NCI-H128 (cell line): ENCODE measurements around the gene RPUSD3.
"Not testable (repeated sequence)": the region's sequence is repeated elsewhere in the genome, so short reads cannot be mapped to it uniquely, and the experiment has no call there.

Source experiments
- DNase-seq: peaks from one replicate; lab custom pipeline; 2025; ENCODE audit not compliant: unreplicated experiment; lab: John Stamatoyannopoulos, UW

The RPUSD3 gene, protein sequence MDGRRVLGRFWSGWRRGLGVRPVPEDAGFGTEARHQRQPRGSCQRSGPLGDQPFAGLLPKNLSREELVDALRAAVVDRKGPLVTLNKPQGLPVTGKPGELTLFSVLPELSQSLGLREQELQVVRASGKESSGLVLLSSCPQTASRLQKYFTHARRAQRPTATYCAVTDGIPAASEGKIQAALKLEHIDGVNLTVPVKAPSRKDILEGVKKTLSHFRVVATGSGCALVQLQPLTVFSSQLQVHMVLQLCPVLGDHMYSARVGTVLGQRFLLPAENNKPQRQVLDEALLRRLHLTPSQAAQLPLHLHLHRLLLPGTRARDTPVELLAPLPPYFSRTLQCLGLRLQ

DNA sequence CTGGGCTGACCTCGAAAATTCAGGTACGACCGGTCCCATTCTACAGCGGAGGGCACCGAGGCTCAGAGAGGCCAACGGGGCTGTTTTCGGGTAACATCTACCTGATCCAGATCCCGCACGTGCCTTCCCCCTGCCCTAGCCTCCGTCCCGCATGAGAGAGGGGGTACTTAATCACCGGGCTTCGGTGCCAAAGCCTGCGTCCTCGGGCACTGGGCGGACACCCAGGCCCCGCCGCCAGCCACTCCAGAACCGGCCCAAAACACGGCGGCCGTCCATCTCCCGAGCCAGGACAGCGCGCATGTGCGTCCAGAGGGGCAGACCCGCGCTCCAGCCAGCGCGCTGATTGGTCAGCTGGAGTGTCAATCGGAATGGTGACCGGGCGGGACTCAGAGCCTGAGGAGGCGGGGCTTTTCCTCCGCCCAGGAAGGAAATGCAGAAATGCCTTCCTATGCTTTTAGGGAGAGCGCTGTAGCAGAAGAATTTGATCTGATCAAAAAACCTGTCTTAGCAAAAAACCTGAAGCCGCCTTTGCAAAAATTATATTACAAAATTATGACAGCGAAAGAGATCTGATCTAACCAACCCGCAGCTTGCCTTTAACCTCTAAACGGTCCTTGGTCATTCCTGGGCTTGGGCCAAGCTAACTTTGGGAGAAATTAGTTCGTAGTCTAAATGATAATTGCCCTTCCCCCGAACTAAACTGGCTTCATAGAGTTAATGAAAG lies at the start of gene RPUSD3:
Gene RPUSD3, minus strand, starts transcription at position 294 of the 724 bp plus-strand sequence. Its CDS starts 18 bp downstream, at position 276.
- DNase-seq: peak; percentile 80

DNA sequence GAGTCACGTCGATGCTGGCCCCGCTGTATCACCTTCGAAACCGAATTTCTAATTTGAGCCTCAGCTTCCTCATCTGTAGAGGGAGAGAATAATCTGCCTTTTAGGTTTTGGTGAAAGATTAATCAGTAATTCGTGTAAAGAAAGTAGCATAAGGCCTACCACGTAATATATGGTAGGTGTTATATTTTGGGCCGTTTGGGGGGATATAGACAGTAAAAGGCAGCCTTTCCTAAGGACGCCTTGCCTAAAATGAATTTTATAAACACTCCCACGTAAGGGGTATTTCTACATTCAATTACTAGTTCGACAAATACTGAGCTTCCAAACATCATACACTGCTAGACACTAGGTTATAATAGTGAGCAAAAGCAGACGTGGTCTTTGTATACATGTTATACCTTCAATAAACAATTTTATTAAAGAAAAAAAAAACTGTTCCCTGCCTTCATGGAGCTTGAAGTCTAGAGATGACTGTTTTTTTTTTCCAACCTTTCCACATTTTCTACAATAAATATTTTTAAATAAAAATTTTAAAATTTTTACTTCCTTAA lies 47.3 kb upstream of the RPUSD3 start:
- no peak for DNase-seq

DNA sequence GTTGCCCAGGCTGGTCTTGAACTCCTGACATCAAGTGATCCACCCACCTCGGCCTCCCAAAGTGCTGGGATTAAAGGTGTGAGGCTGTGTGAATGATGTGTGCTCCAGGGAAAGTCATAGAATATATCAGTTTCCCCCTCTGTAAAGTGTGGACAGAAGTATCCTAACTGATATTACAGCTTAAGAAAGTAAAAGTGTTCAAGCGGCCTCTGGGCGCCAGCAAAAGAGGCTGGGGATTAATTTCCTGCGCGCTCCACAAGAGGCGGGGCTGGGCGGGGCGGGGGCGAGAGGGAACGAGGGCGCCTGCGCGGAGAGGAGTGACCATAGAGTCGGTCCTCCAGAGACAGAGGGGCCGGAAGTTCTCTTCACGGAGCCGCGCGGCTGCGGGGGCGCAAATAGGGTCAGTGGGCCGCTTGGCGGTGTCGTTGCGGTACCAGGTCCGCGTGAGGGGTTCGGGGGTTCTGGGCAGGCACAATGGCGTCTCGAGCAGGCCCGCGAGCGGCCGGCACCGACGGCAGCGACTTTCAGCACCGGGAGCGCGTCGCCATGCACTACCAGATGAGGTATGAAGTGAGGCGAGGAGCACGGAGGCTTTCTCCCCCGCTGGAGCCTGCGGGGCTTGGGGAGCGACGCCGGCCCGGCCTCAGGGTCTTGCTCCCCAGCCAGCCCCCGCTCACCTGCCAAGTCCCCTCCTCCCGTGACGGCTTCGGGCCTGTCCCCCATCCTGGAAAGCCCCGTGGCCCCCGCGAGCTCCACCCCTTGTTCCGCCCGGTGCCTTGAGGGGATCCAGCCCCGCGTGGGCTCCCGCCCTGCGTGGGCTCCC lies 46.7 kb upstream of the RPUSD3 start, which contains the start of gene JAGN1:
Gene JAGN1, plus strand, starts transcription at position 362 of the 823 bp plus-strand sequence. Its CDS starts 113 bp downstream, at position 475.
- peak; percentile 51 for DNase-seq

DNA sequence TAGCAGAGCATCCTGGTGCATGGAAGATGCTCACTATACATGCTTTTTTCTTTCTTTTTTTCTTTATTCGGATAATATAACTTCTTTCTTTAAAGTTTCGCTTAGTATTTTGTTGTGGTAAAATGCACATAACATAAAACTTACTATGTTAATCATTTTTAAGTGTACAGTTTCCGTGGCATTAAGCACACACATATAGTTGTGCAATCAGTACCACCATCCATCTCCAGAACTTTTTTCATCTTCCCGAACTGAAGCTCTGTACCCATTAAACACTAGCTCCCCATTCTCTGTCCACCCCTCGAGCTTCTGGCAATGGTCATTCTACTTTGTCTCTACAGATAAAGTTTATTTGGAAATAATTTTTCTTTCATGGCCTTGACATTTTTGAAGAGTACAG lies 45.6 kb upstream of the RPUSD3 start:
- DNase-seq: no peak

DNA sequence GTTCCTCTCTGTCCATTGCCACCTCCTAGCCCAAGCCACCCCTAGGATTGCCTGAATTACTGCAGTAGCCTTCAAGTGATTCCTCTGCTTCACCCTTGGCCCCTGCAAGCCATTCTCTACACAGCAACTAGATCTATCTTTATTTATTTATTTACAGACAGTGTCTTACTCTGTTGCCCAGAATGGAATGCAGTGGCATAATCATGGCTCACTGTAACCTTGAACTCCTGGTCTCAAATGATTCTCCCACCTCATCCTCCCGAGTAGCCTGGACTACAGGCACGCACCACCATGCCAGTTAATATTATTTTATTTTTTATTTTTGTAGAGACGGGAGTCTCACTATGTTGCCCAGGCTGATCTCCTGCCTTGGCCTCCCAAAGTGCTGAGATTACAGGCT lies 44.7 kb upstream of the RPUSD3 start:
- no peak for DNase-seq

DNA sequence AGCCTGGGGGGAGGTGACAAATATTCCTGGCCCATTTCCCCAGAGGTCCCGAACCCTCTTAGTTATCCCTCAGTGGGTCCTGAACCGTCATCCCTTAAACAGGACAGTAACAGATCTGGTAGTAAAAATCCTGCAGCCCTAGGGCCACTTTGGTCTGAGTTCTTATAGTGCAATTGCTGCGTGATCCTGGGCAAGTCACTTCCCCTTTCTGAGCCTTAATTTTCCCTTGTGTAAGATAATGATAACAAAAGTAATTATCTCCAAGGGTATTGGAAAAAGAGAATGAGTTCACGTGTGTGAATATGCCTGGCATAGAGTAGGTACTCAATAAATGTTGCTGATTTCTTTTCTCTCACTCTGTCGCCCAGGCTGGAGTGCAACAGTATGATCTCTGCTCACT lies 43.7 kb upstream of the RPUSD3 start:
- no peak for DNase-seq

DNA sequence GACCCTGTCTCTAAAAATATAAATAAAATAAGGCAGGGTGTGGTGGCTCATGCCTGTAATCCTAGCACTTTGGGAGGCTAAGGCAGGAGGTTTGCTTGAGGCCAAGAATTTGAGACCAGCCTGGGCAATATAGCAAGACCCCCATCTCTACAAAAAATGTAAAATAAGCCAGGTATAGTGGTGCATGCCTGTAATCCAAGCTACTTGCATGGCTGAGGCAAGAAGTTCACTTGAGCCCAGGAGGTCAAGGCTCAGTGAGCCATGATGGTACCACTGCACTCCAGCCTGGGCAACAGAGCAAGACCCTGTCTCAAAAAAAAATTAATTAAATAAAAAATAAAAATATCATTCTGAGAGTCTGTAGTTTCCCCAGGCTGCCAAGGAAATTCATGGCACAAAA lies 42.5 kb upstream of the RPUSD3 start:
- DNase-seq: no peak

DNA sequence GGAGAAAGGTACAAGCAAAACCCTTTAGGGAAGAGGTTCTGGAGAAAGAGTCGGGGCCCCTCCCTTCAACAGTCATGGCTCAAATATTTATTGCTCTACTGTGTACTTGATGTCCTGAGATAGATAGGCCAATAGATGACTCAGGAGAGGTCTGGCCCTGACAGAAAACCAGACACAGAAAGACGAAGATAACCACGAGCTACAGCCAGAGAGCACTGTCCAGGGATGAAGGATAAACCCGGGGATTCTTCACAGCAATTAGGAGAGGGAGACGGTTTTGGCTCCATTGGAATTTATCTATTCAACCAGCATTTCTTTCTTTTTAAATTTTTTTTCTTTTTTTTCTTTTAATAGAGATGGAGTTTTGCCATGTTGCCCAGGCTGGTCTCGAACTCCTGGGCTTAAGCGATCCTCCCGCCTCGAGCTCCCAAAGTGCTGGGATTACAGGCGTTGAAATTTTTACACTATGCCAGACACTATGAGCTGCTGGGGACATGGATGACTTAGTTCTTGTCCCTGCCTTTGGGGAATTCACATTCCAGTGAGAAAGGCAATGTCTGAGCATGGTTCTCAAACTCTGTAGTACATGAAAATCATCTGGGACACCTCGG lies 40.9 kb upstream of the RPUSD3 start:
- DNase-seq: no peak

DNA sequence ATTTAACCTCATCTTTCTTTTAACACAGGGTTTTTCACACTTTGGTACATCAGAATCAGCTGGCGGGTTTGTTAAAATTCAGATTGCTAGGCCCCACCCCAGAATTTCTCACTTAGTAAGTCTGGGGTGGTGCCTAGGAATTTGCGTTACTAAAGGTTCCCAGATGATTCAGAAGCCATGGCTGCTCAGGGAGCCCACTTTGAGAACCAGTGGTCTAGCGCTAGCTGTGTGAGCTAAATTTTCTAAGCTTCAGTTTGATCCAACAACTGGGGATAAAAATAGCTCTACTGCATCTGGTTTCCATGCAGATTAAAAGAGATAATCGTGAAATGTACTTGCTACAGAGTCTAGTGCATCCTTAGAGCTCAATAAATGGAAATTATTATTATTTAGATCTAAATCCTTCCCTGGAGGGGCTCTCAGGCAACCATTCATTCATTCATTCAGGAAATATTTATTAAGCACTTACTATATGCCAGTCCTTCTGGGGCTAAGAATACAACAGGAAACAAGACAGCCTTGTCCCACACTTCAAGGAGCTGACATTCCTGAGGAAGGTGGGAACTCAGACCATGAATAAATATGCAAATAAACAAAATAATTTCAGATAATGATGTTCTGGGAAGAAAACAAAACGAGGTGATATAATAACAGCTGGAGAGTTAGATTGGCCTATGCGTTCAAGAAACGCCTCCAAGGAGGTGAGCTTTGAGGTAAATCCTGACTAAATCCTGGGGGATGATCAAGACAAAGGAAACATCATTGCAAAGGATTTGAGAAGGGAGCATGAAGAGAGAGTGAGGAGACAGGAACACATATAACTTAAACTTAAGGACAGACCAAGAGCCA lies 40.1 kb upstream of the RPUSD3 start:
- DNase-seq: no peak

DNA sequence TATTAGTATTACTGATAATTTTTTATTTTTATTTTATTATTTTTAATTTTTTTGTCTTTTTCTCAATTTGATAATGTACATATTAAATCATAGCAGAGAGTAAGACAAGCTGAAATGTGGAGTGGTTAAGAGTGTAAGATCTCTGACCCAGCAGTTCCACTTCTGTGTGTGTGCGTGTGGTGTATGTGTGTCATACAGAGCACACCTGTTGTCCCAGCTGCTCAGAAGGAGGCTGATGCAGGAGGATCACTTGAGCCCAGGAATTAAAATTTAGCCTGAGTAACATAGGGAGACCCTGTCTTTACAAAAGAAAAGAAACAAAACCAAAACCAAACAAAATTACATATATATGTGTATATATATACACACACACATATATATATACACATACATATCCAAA lies 37.6 kb upstream of the RPUSD3 start:
- DNase-seq: no peak

DNA sequence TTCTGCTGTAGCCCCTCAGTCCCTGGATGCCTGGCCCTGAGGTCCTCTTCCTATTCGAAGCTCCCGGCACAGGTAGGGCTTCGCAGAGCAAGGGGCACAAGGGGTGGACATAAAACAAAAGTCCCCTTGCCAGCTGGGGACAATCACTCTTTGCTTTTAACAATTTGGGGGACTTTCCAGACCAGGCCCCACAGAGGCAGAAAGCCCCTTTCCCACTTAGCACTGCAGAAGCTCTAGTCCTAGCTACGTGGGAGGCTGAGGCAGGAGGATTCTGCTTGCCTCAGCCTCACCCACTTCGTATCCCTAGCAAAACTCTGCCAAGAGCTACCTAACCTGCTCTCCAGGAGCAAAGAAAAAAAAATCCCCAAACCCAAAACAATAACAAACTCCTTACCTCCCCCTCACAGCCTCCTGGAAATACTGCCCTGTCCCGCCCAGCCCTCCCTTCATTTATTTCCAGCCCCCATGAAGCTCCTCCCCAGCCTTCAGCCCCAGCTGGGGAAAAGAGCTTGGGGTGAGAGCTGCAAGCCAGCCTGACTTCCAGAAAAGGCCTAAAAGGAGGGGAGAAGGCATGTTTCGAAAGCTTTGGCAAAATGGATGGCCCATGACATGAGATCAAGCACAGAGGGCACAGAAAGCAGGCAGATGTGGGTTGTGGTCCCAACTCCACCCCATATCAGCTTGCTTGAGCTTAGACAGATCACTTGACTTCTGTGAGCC lies 36.2 kb upstream of the RPUSD3 start, which contains the start of gene CIDEC:
Gene CIDEC, minus strand, starts transcription at position 424 of the 720 bp plus-strand sequence. CDS start 1,767 bp downstream, outside the sequence.
- DNase-seq: no peak

DNA sequence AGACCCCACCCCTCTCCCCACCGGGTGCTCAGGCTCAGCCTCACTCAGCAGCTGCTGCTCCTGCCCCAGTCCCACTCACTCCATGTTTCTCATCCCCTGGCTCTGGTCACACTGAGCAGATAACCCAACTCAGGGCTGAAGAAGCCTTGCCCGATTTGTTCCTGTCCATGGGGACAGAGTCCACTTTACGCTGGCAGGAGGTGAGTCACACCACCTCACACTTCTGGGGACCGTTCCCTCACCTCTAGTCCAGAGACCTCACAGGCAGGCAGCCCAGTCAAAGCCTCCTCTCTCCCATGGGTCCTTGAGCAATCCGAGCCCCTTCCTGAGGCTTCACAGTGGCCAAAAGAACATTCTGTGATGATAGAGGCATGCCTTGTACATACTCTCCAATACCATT lies 34.9 kb upstream of the RPUSD3 start:
- no peak for DNase-seq

DNA sequence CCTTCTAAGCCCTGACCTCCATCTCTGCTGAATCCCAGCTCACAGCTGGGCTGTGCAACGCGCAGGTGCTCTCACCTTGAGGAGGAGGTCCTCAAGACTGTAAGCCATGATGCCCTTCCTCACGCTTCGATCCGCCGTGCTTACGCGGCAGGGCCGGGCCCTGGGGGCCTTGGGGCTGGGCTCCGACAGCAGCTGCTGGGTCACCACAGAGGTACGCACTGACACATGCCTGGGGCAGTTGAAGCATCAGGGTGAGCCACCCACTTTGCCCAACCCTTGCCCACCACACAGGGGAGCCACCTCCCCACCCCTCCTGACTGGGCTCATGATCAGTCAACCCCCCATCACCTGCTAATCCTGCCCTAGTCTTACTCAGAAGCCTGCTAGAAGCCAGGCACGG lies 33.2 kb upstream of the RPUSD3 start:
- DNase-seq: no peak

DNA sequence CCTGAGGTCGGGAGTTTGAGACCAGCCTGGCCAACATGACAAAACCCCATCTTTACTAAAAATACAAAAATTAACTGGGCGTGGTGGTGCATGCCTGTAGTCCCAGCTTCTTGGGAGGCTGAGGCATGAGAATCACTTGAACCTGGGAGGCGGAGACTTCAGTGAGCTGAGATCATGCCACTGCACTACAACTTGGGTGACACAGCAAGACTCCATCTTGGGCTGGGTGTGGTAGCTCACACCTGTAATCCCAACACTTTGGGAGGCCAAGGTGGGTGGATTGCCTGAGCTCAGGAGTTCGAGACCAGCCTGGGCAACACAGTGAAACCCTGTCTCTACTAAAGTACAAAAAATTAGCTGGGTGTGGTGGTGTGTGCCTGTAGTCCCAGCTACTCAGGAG lies 32.4 kb upstream of the RPUSD3 start:
- not testable (repeated sequence) for DNase-seq

DNA sequence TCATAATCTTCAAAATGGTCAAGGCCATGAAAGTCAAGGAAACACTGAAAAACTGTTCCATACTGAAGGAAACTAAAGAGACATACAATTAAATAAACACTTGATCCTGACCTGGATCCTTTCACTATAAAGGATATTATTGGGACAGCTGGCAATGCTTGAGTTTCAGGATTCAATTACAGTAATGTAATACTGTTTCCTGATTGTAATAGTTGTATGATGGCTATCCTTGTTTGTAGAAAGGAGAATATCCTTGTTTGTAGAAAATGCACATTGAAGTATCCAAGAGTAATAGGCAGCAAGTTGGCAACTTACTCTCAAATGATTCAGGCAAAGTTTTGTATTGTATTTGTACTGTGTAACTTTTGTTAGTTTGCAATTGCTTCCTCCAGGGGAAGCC lies 31.6 kb upstream of the RPUSD3 start:
- no peak for DNase-seq

DNA sequence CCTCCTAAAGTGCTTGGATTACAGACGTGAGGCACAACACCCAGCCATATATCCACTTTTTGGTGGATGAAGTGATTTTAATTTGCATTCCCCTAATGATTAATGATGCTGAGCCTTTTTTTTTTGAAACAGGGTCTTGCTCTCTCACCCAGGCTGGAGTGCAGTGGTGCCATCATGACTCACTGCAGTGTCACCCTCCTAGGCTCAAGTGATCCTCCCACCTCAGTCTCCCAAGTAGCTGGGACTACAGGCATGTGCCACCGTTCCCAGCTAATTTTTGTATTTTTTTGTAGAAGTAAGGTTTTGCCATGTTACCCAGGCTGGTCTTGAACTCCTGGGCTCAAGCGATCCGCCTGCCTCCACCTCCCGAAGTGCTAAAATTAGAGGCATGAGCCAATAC lies 28.3 kb upstream of the RPUSD3 start:
- not testable (repeated sequence) for DNase-seq

DNA sequence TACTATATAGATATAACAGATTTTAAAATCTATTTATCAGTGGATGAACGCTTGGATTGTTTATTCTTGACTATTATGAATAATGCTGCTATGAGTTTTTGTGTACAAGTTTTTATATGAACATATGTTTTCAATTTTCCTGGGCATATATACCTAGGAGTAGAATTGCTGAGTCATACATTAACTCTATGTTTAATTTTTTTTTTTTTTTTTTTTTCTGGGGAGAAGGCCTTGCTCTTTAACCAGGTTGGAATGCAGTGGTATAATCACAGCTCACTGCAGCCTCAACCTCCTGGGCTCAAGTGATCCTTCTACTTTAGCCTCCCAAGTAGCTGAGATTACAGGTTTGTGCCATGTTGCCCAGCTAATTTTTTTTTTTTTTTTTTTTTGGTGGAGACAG lies 27.2 kb upstream of the RPUSD3 start:
- no peak for DNase-seq

DNA sequence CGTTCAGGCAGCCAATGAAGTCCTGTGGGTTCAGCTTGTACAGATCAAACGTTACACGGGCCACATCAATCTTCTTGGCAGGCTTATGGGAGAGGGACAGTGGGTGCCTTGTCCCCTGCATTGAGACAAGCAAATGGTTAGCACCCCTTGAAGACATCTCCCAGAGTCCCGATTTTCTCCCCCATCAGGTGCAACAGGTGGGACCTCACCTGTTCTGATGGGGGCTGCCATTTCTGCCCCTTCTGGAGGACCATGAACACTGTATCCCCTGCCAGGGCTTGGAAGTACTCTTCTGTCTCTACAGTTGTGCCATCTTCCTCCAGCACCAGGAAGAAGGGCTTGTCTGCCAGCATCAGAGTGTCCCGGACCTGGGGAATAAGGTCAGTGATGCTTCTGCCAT lies 26.1 kb upstream of the RPUSD3 start:
- DNase-seq: no peak

DNA sequence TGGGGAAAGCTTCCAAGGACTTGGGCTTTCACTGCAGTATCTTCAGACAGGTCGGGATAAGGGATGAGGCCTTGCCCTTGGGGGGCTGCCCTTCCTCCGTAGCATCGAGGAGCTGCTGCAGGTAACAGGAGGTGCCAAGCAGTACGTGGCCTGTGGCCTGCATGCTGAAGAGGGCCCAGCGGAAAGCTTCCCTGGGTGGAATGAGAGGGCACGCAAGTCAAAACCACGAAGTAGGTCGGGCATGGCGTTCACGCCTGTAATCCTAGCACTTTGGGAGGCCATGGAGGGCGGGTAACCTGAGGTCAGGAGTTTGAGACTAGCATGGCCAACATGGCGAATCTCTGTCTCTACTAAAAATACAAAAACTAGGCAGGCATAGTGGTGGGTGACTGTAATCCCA lies 23.3 kb upstream of the RPUSD3 start:
- no peak for DNase-seq
